ENCODE results near the gene PDZD2.

DNA sequence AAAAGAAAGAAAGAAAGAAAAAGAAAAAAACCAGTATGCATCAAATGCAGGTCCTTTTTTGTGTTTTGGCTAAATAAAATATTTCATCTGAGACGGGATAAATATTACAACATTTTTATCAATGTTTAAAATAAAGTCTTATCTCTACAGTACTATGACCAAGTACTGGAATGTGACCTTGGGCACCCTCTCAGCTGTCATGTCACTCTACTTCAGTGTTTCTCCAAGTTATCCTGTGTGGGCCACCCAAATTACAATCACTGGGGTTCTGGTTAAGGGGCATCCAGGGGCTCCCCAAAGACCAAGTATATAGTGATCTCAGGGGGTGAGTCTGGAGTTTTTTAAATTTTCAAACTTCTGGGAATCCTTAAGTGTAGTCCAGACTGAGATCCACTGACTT lies 3.5 kb upstream of the PDZD2 start:
- TF ChIP-seq CTCF (IDR thresholded peaks at IDR 0.05; ENCODE audit: borderline replicate concordance, extremely low read depth, low read length, poor library complexity, severe bottlenecking) (no peak), EZH2 (IDR thresholded peaks at IDR 0.05; ENCODE audit: borderline replicate concordance, low read depth, low read length, severe bottlenecking) (no peak)
